NCI-H2227 treated with DMSO at 0.1 percent for 48 hours (cell line): Measurements from ENCODE around the gene CCNE1.
"Not testable (repeated sequence)": the region's sequence is repeated elsewhere in the genome, so short reads cannot be mapped to it uniquely, and the experiment has no call there.

Experiments used
- DNase-seq: peaks from one replicate; lab custom pipeline; 2025; lab: John Stamatoyannopoulos, UW

Gene CCNE1

DNA sequence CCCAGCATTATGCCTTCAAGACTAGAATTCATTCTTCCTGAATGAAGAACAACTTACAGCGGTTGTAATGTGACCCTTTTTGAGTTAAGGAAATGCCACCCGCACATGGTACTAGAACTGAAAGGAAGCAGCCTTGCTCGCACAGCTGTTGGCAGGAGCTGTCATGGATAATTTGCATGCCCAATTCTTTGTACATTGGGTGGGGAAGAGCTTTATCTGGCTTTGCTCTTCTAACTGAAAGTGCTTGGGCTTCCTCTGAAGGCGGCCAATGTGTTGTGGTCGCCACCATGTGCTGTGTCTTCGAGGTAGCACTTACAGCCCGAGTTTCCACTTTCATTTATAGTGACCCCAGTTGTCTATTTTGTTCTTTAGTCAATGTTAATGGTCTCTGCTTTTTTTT is 3.4 kb downstream of the CCNE1 start:
- no peak for DNase-seq

DNA sequence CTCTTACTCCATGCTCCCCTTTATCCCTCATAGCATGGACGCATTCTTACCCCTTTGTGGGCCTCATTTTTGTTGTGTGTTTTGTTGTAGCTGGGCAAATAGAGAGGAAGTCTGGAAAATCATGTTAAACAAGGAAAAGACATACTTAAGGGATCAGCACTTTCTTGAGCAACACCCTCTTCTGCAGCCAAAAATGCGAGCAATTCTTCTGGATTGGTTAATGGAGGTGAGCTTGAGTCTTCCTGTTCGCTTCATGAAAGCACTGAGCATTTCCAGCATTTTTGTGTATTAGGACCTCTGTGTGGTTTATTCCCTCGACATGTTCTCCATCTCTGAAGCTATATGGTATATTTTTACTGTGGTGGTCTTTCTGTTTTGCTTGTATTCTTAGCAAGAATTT is 5.5 kb downstream of the CCNE1 start:
- no peak for DNase-seq

DNA sequence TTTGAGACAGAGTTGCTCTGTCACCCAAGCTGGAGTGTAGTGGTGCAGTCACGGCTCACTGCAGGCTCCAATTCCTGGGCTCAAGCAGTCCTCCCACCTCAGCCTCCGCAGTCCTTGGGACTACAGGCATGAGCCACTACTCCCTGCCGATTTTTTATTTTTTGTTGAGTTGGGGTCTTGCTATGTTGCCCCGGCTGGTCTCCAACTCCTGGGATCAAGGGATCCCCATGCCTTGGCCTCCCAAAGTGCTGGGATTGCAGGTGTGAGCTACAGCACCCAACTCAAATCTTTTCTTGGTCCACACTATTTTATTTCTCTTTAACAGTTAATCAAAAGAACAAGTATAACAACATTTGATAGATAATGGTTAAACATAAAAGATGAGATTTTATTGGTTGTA is 7.5 kb downstream of the CCNE1 start:
- DNase-seq: no peak

GRCh38 chr19:29819986-29820385 is 8.2 kb downstream of the CCNE1 start:
- DNase-seq: no peak

- no peak for DNase-seq
Observed at GRCh38 chr19:29823581-29824330, 12.0 kb downstream of the CCNE1 start.

DNA sequence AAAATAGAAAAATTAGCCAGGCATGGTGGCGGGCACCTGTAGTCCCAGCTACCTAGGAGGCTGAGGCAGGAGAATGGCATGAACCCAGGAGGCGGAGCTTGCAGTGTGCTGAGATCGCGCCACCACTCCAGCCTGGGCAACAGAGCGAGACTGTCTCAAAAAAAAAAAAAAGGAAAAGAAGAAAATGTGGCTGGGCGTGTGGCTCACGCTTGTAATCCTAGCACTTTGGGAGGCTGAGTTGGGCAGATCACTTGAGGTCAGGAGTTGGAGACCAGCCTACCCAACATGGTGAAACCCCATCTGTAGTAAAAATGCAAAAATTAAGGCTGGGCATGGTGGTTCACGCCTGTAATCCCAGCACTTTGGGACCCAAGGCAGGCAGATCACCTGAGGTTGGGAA is 13.5 kb downstream of the CCNE1 start:
- not testable (repeated sequence) for DNase-seq

DNA sequence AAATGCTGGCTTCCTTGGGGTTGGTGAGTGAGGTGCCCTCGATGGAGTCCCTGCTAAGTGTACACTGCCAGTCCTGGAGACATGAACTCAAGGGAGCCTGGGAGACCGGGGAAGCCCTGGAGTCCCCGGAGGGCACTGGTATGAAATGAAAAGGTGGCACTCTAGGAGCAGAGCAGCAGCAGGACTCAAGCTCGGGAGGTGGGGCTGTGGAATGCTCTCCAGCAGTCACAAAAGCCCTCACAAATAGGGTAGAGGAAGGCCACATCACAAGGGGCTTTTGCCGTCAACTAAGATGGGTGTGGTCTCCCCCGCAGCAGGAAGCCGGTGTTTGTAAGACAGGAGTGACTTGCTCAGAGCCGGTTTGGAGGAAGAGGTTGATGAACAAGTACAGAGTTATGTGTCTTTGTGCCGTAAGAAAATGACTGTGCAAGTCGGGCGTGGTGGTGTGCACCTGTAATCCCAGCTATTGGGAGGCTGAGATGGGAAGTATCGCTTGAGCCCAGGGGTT is 19.3 kb downstream of the CCNE1 start:
- DNase-seq: no peak

GRCh38 chr19:29831686-29832085 is 19.9 kb downstream of the CCNE1 start:
- DNase-seq: no peak

DNA sequence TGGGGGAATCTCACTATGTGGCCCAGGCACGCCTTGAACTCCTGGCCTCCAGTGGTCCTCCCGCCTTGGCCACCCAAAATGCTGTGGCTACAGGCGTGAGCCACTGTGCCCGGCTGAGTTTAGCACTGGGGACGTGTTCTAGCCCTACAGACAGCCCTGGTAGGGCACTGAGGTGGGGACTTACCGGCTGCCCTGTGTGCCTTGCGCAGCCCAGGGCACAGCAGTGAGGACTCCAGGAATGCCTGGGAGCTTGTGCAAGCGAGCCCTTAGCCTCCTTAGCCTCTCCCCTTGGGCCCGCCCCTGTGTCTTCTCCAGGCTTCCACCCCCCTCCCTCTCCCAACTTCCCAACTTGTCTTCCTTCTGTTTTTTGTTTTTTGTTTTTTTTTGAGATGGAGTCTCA is 21.0 kb downstream of the CCNE1 start:
- DNase-seq: no peak

GRCh38 chr19:29833614-29834261 is 21.9 kb downstream of the CCNE1 start:
- no peak for DNase-seq

DNA sequence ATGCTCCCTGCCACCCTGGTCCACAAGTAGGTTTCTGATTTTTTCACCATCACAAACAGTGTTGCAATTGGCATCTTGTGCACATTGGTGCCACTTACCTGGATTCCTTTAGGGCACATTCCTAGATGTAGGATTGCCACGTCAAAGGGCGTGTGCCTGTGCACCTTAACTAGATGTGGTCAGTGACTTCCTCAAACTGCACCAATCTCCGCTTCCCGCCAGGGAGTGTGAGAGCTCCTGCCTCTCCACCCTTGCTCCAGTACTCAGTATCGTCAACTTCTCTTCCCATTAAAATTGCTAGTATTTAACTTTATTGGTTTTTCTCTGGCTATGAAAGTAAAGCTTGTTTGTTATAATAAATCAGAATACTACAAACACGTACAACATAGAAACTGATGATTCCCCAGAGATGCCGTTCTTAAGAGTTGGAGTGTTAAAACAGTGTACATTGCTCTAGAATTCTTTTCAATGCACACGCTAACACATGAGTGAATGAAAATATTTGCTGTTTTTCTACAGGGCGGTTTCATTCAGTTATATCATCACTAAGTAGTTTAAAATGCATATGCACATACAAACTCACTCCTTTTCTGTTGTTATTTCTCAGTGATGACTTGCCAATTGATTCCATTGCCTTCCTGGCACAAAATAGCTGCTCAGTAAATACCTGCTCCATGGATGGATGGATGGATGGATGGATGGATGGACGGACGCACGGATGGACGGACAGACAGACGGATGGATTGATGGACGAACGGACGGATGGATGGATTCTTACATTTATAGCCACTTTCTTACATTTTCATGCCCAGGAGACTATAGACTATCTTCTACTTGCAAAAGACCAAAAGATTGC is 23.4 kb downstream of the CCNE1 start:
- DNase-seq: no peak

GRCh38 chr19:29836409-29836825 is 24.6 kb downstream of the CCNE1 start:
- no peak for DNase-seq

GRCh38 chr19:29837448-29837981 is 25.7 kb downstream of the CCNE1 start:
- no peak for DNase-seq

- no peak for DNase-seq
Observed at GRCh38 chr19:29837996-29838395, 26.2 kb downstream of the CCNE1 start.

DNA sequence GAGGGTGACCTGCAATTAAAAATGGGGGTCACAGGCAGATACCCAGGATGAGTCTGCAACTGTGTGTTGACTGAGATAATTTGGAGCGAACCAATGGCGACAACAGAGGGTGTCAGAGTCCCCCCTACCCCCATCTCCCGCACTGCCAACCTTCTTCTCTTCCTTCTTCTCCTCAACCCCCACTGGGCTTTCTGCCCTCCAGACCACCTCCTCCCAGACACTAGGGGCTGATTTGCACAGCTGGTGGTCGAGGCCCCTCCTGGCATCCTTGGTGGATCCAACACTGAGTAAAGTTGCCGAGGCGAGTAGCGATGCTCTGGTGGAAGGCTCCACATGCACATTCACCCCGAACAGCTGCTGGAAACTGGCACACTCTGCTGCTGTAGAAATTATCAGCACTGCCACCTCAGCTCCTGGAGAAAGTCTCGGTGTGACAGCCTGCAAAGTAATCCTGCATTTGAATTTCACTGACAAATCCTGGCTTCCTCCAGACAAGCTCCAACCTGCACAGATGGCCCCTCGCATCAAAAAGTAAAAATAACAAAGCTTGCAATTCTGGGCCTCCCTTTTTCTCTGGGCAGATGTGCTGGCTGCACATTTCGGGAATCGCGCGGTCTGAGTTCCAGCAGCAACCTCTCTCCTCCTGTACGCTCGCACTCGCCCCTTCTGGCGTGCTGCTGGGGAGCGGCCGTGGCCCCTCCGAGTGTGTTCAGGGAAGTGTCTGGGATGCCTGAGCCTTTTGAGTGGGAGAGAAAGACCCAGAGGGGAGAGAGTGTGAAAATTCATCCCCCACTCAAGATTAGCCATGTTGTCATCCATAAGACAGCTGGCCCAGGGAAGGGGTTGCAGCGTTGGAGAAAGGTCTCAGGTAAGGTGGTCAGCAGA is 28.5 kb downstream of the CCNE1 start:
- DNase-seq: no peak

DNA sequence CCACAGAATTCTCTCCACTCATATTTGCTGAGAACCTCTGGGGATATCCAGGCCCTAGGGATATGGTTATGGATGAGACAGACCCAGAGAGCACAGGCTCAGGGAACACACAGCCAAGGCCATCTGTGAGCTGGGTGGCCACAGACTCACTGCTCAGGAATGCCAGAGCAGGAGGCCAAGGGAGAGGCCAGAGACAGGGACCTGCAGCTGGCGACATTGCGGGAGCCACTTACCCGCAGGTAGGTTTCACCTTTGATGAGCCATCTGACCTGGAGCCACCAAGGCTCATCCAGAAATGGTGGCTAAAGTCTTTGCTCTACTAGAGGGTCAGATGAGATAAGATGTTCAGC is 29.4 kb downstream of the CCNE1 start:
- DNase-seq: no peak

DNA sequence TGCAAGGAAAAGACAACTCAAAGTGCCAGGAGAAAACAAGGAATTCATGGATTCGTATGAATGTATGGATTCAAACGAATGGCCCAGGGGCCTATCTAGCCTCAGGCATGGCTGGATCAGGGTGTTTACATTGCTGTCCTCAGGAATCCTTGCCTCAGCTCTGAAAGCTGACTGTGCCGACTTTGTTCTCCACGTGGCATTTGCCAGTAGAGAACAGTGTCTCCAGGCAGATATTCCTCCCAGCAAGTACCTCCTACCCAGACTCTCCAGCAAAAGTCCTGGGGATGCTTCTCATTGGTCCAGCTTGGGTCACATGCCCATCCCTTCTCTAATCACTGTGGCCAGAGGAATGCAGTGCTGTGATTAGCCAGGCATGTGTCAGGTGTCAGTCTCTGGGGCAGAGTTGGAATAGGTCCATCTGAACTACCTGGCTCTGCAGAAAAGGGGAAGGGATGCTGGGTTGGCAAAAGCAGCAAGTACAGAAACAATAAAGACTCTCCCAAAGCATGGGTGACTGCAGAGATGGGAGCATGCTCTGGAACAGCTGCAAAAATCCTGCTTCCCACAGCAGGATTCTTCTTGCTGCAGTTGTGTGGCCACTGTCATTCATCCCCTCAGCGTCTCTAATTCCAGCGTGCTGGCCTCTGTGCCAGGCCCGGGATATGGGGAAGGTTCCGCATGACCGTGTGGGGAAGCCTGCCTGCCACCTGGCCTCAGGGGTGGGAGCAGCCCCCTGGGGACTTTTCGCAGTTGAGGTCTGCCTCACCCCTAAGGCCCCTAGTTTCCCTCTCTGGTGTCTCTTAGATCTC is 30.0 kb downstream of the CCNE1 start:
- DNase-seq: no peak

DNA sequence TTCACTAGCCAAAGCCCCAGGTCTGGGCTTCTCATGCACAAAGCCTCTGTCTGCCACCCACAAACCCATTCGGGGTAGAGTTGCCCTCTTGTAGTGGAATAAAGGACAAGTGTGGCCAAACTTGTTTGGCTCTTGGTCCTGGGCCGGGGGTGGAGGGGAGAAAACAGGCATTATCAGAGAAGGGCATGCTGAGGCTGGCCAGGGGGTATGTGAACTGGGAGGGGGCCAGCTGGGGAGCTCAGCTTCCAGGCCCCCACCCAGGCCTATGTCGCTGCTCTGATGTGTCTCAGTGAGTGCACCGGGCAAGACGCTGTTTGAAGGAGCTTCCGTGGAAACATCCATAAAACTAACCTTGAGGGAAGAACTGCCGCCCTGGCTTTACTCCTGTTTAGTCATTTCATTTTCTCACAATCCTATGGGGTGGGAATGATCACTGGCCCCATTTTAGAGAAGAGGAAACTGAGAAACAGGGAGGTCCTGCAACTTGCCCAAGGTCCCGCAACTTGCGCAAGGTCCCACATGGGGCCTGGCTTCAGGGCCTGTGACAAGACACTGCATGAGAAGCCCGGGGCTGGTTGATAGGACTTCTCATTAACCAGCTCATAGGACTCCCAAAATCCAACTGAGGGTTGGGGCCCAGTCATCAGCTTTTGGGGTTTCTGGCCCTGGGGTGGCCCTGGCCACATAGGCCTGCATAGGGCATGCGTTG is 30.8 kb downstream of the CCNE1 start:
- DNase-seq: no peak

DNA sequence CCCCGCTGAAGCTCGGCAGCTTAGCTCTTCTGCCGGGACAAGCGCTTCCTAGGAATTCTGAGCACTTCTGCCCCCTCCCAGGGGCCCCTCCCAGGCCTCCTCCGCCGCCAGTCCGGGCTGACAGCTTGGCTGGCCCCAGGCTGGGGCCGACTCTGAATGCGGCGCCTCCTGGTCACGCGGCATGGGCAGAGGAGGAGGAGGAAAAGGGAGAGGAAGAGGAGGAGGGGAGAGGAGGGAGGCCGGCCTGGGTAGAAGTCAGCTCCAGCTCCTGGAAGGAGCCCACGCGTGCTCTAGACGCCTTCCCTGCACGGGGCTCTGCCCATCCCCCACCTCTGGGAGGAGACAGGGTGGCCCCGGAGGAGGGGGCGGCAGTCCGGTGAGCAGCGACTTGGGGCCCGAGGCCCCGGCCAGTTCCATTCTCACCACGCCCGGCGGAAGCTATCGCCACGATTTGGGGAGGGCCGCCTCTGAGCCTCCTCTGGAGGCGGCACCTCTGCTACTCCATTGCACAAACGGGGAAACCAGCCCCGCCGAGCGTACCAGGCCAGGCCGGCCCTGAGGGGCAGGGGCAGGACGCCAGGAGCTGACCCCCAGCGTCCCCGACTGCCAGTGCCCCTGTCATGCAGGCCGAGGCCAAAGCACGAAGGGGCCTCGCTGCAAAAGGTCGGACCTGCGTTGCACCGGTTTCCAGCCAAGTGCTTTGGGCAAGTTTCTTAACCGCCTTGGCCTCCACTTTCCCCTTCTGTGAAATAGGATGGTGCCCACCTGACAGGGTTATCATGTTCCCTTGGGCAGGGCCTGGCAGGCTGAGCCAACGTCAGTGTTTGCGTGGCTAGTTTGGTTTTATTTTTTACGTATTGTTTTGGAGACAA is 31.6 kb downstream of the CCNE1 start:
- no peak for DNase-seq
